GM20000 (cell line): Measurements from ENCODE around the gene HEPHL1.

ENCODE experiments used
- DNase-seq: peaks from one replicate; pipeline ENCODE4 v3.0.0; 2012; ENCODE audit warnings: low spot score
- CTCF ChIP-seq: IDR thresholded peaks from 2 replicates; pipeline ENCODE4 v1.5.1; 2012; ENCODE audit warnings: mild to moderate bottlenecking, control low read depth; ENCODE audit errors: extremely low read depth, missing control alignments

Gene HEPHL1

GRCh38 chr11:94002226-94002625, 18.9 kb upstream of the HEPHL1 start:
- no peak for TF ChIP-seq CTCF
- no peak for DNase-seq

- no peak for DNase-seq
- TF ChIP-seq CTCF: no peak
These were observed 13.7 kb upstream of the HEPHL1 start for GRCh38 chr11:94007426-94007825.

GRCh38 chr11:94007906-94008305, 13.2 kb upstream of the HEPHL1 start:
- no peak for TF ChIP-seq CTCF
- no peak for DNase-seq

GRCh38 chr11:94010136-94010535, 11.0 kb upstream of the HEPHL1 start:
- DNase-seq: no peak

GRCh38 chr11:94011478-94011877, 9.7 kb upstream of the HEPHL1 start:
- no peak for DNase-seq
- no peak for TF ChIP-seq CTCF

More at GRCh38 chr11:94010136-94010535, 11.0 kb upstream of the HEPHL1 start:
- no peak for TF ChIP-seq CTCF

GRCh38 chr11:94017446-94017845, 3.7 kb upstream of the HEPHL1 start:
- TF ChIP-seq CTCF: no peak
- no peak for DNase-seq

- no peak for DNase-seq
- TF ChIP-seq CTCF: no peak
These were observed 2.4 kb upstream of the HEPHL1 start for GRCh38 chr11:94018721-94019120.
